ENCODE data around the gene POLE.

The POLE gene

DNA sequence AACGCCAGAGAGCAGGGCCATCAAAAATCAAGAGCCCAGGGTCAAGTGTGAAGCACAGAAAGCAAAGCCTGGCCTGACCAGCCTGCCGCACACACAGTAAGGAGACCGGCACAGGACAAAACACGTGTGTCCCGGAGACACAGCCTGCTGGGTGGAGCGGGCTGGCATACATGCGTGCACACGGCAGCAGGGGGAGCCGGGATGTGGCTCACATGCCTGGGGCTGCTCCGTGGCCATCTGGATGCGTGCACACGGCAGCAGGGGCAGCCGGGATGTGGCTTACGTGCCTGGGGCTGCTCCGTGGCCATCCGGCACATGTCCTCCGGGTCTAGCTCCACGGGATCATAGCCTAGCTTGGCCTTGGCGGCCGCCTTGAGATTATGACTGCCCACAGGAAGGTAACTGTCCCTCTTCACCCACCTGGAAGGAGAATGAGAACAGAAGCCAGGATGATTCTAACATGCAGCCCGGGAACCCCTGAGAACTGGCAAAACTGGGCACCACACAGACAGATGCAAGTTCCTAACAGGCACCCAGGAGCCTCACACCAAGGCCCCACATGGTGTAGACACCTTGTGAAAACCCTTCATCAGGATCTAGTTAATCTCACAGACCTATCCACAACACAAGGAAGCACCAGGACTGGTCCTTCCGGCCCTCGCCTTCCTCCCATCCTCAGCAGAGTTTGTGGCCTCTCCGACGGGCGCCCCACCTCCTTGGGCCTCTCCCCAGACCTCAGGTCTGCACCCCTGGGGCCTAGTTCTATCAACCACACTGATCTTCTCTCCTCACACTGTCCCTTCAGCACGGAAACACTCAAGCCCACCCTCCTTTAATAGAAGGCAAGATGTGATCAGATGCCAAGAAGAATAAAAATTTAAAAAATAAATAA lies 13.6 kb downstream of the POLE start:
- no peak for DNase-seq

DNA sequence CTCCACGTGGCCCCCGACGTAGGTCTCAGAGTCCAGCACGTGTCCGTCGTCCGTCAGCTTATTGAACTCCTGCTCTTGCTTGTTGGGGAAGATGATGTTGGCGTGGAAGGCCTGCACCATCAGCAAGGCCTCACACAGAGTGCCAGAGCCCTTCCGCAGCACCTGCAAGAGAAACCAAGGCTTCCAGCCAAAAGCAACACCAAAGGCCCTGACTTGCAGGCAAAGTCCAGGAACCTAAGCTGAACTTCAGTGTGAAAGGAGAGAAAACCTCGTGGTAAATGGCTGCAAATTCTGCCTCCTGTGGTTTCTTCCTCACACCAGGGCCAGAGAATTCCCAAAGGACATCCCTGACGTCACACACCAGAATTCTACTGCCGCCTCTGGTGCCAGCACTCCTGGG lies 14.5 kb downstream of the POLE start:
- DNase-seq: no peak

DNA sequence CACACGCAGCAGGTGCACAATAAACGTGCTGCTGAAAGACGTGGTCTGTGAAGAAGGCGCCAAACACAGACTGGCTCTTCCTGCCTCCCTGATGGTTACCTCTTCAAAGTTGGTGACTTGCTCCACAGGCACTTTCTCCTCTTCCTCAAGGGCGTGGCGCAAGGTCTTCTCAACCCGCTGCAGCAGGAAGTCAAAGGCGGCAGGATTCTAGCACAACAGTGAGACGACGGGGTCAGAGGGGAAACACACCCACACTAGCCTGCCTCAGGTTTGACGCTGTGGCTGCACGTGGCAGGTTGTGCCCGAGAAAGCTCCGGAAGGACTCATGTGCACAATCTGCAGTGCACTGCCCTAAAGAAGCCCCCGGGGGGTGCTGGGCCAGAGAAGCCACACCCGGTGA lies 15.0 kb downstream of the POLE start:
- DNase-seq: no peak

DNA sequence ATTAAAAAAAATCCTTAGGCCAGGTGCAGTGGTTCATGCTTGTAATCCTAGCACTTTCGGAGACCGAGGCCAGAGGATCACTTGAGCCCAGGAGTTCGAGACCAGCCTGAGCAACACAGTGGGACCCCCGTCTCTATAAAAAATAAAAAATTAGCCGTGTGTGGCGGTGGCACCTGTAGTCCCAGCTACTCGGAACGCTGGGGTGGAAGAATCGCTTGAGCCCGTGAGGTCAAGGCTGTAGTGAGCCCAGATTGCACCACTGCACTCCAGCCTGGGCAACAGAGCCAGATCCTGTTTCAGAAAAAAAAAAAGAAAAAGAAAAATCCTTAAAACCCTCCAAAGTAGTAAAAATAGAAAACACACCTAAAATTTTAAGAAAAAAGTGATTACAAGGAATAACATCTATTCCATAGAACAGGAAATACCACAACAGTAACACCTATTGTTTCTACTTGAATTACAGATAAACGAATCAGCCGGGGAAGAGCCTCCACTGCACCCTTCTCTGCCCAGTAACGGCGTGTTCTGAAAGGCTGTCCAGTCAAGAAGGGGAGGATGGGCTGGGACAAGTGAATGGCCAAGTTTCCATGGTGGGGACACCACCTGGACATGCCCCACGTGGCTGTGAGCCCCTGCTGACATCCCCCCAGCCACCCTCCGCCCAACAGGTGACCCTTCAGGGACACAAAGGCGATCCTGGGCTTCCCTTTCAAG lies 17.8 kb downstream of the POLE start:
- DNase-seq: no peak

DNA sequence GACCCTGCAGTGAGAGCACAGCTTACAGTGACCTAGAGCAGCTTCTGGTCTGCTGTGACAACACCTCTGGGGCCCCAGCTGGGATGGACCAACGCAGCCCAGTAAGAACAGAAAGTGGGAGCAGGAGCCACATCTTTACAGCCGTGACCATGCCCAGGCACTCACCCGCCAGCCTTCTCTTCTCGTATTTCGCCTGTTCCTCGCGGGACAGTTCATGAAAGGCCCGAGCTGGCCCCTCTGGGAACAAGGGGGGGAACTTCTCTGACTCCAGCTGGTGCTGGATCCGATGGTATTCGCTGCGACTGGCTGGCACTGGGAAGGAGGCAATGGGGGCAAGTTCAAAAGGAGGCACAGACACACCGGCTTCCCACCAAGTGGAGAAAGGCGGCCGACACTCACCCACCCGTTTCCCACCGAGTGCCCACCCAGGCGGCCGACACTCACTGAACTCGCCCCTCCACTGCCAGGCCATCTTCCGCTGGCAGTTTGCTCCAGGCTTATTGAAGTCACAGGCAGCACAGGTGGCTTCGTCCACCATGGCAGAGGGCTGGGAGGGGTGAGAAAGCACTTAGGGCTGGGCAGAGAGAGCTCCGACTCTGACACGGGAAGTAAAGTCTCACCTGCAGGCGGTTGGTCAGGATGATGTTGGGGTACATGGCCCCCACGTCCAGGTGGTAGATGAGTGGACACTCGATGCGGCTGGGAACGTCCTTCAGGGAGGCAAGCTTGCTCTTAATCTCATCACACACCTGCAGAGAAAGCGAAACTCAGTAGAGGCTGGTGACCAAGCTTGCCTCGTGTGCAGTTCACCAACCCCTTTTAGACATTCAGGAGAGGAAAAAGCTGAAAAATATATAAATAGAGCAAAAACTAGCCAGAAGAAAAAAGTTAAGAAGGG lies 18.7 kb downstream of the POLE start:
- DNase-seq: no peak

DNA sequence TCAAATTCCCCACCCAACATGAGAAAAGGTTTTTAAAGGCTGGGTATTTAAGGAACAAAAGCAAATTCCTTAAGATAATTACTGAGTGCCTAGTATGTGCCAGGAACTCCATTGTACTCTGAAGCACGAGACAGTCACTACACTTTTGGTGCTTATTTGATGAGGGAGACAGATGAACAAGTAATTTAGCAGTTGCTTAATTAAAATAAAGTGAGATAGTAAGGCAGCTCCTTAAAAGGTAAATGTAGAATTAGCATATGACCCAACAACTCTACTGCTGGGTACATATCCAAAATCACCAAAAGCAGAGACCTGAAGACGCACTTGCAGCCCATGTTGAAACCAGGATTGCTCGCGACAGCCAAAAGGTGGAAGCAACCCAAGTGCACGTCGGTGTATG lies 21.3 kb downstream of the POLE start:
- no peak for DNase-seq

DNA sequence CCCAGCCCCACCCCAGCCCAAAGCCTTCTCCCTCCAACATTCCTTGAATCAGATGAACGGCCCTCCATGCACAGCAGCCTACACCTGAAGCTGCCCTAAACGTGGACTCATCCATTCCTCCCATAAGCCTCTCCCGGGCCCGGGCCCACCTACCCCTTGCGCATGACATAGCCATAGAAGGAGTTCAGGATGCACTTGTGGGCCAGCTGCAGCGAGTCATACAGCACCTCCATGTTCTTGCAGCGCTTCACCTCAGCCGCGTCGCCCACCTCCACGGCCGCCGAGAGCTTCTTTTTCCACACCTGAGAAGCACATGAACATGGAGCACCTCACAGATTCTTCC lies 22.0 kb downstream of the POLE start:
- no peak for DNase-seq

DNA sequence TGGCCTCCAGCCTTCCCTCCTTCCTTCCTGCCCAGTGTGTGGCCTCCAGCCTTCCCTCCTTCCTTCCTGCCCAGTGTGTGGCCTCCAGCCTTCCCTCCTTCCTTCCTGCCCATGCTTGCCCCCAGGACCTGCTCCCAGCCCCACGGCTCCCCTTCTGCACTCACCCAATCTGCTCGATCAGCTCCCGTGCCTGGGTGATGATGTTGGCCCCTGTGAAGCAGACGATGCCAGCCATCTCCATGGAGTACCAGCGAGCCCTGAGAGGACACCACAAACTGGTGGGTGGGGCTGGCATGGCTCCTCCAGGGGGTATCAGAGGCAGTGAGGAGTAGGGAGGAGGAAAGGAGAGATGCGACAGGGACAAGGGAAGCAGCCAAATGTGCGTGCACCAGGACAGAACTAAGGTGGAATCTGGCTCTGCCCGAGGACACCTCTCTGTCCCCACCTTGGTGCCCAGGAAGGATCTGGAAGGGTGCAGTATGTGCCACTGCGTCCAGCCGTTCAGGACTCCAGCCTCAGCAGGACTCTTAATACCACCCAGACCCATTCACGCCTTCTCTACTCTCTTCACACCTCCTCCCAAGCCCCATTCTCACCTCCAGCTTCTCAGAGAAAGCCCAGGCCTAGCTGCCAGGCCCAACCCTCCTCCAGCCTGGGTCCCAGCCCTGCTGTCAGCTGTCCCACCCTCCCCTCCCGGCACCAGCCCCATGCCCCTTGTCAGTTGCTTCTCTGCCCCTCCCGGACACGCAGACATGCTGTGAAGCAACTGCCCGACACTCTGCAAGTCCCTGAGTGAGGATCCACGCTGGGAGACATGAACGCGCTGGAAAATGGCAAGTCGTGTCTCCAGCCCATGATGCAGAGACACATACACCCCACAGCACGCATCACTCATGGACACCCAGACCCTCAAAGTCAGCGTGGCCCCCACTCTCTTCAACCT lies 22.7 kb downstream of the POLE start:
- no peak for DNase-seq

DNA sequence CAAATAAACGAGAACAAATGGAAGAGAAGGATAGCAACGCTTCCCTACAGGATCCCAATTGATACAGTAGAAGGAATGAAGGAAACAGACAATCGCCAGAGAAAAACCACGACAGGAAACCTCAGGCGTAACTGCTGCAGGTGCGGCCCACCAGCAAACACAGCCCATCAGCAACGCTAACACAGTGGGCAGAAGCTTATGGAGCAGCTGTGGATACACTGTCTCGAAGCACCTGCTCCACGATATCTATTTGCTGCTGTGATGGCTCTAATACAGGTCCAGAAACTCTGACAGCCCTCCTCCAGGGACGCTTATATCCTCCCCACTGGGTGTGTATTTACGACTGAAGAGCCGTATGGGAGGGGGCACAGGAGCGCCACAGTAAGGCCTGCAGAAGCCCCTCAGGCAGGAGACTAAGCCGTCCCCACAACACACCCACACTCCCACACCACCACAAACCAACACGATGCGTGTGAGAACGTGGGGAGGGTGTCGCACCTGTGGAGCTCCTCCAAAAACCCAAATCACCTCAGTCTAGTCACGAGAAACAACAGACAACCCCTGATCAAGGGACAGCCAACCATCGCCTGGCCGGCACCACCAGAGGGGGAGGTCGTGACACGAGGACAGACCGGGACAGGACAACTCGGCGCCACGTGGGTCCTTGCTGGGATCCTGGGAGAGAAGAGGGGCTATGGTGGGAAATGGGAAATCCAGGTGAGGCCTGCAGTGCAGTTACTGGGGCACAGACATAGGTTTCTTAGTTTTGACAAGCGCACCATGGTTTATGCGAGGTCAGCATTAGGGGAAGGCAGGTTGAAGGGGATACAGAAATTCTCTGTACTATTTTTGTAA lies 24.0 kb downstream of the POLE start:
- no peak for DNase-seq

DNA sequence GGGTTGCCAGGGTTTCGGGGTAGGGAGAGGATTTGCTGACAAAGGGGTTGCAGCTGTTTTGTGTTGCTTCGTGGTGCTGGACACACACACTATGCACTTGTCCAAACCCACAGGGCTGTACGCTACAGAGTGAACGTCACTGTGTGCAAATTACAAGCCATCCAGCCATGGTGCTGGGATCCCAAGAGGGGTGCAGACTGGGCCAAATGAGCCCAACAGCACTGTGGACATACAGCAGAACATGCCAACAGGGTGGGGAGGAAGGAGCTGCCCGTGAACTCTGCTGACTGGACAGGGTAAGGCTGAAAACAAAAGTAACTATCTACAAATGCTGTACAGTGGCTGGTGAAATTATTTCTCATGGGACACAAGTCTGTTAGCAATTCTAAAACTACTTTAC lies 25.2 kb downstream of the POLE start:
- DNase-seq: no peak

DNA sequence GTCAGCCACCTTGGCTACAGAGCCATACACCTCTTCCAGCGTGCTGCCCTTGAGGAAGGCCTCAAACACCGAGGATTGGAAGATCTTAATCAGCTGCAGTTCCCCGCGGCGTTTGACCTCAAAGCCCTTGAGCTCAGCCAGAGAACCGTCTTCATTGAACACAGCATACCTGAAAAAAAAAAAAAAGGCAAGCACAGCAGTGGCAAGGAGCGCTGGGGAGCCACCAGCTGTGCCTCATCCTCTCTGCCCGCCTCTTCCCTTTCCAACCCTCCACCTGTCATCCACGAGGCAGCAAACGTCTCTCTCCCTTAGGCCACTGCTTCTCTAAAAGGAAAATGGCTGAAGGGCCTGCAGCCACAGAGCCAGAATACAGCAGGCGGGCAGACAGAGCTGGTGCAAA lies 26.1 kb downstream of the POLE start:
- DNase-seq: no peak

DNA sequence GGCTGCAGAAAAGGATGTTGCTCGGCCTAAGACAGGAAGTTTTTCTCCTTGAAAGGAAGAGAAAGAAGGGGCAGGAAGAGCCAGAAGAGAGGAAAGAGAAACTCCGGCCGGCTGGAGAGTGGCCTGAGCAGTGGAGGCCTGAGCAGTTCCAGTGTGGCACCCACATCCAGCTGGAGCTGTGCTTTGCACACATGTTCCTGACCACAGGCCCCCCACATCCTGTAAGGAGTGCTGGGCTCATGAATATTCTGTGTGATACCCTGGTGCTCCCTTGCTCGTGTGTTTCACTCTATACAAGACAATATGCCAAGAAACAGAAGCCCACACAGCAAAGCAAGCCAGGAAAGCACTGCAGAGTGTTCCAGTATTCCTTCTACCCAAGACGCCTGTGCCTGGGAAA lies 27.1 kb downstream of the POLE start:
- no peak for DNase-seq

DNA sequence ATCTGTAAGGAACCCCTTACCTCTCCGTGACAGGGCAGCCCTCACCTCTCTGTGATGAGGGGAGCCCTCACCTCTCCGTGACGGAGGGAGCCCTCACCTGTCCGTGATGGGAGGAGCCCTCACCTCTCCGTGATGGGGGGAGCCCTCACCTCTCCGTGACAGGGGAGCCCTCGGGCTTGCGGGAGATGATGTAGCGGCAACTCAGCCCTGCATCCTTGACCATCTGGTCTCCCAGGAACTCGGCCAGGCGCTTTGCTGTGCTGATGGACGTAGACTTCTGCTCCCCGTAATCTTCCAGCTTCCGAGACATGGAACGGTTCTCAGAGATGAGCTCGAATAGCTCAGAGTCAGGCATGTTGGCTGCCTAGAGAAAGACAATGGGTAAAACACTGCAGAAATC lies 28.0 kb downstream of the POLE start:
- no peak for DNase-seq

DNA sequence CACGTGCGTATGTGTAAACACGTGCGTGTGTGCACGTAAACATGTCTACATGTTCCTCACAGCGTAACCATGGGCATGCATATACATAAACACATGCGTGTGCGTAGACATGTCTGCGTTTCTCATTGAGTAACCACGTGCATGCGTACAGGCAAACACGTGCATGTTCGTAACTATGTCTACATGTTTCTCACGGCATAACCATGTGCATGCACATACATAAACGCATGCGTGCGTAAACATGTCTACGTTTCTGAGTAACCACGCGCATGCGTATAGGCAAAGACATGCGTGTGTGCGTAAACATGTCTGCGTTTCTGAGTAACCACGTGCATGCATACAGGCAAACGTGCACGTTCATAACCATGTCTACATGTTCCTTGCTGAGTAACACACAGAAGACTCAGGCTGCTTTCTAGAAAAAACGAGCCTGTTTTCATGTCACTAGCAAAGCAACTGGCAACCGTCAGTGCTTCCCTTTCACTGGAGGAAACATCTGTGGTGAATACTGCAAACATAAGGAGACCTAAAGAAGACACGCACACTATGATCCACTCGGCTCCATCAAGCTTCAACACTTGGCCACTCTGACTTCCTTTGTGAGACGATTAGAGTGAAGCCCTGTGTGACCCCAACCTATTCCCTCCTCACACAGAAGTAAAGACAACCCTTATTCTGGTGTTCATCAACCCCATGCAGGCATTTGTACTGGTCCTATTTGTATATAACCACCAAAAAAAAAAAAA lies 28.8 kb downstream of the POLE start:
- no peak for DNase-seq

DNA sequence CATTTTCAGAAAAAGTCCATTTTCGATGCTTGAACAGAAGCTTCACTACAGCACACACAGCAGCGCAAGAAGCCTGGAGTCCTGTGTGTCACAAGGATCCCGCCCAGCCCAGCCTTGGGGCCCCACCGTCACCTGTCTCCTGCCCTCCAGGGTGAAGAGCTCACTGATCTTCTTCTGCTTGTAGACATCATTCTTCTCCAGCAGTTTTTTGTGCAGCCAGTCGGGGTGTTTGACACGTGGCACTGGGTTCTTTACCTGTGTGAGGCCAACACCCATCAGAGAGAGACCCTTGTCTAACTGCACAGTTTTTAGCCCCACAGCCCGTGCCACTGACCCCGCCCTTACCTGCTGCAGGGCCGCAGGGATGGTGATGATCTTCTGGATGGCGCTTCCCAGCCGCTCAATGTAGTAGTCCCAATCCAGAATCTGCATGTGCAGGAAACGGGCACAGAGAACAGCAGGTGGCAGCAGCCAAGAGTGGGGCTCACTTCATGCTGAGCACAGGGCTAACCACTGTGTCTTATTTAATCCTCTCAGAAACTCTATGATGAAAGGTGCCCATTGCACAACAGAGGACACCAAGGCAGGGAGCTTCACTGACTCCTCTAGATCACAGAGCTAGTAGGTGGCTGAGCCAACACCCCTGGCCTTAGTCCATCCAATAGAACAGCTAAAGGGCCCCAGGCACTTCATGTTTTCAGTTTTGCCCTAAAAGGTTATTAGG lies 30.0 kb downstream of the POLE start:
- no peak for DNase-seq

DNA sequence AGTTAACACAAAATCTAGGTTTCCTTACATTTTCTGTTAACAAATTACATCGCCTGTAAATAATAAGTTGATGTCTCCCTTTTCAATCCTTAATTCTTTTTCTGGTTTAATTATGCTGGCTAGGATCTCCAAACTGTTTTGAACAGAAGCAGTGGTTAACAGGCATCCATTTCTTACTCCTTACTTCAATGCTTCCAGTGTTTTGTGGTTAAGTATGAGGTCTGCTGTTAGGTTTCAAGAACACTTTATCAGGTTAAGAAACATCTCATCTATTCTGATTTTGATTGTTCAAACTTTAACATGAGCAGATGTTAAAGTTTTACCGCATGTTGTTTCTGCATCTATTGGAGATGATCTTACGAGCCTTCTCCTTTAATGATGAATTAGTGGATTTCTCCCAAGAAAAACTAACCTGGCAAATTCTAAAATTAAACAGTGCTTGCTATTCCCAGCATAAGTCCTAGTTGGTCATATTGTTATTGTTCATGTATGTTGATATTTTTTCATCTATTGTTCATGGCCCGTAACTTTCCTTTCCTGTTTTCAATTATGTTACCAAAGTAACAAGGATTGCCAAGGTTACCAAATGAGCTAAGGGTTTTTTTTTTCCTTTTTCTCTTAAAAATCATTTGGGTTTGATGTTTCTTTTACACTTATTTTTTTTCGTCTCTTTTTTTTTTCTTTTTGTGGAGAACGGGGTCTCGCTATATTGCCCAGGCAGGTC lies 33.4 kb downstream of the POLE start:
- no peak for DNase-seq

DNA sequence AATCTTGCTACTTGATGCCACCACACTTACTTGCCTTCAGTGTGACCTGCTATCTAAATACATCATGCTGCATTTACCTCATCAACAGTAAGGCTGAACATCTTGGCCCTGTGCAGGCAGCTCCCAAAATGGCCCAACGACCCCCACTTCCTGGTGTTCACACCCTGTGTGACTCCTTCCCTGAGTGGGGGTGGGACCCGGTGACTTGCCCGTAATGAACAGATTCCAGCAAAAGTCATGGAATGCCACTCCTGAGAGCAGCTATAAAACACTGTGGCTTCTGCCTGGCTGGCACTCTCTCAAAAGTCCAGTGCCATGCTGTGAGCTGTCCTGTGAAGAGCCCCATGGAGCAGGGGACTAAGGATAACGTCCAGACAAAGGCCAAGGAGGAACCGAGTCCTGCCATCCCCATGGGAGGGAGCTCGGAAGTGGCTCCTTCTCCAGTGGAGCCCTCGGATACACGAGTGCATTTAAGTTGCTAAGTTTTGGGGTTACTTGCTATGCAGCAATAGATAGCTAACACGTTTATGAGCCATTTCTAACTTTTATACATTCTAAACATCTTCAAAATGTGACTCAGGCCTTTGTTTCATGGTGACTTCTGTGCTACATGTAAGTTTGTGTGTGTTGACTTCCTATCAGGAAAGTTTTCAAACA lies 35.6 kb downstream of the POLE start:
- no peak for DNase-seq

DNA sequence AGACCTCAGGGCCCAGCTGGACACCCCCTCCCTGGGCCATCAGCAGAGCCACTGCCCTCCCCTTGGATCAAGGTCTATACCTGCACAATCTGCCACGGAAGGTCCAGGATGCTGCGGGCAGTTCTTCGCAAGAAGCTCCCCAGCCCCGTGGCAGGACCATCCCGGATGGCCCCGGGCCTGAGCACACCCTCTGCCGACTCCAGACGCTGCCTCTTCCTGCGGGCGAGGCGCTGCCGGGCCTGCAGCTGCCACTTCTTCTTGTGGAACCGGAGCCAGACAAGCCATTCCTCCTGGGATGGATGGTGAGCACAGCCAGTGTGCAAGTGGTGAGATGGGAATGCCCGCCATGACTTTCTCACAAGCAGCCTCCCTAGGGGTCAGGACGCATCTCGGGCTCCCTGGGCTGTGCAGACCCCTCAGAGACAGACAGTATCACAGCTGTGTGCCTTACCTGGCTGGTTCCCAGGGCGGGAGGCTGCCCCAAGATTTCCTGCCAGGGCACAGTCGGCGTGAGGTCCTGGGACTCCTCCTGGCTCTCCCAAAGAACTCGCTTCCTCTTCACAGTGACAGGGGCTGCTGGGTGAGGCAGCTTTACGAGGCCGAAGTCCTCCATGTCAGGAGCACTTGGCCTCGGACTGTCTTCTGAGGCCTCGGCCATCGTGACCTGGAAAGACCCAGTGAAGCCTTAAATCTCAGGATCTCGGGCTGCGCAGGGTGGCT lies 37.8 kb downstream of the POLE start:
- DNase-seq: no peak
